Neural cell (in vitro differentiated cells): ENCODE measurements around the gene USP35. TPM values are rescaled to one million over a fixed set of nuclear protein-coding genes. Genes with fewer than 3 reads are reported as not detected.

ENCODE experiments used
- H2AFZ ChIP-seq: fragments of 200-600, 300-800 bp; sonication (generic), shearing (Covaris generic); 2 replicates; pipeline ENCODE4 v1.6.0; 2014; ENCODE audit warnings: low read depth, mild to moderate bottlenecking, antibody characterized with exemption, low read length, moderate library complexity
- H3F3A ChIP-seq: fragments of 200-600 bp; shearing (Covaris generic); 2 replicates; pipeline ENCODE4 v1.6.1; 2016; ENCODE audit warnings: mild to moderate bottlenecking, moderate library complexity, mixed read lengths, antibody characterized with exemption, low read length; ENCODE audit not compliant: insufficient read depth, poor library complexity, severe bottlenecking
- H3K27ac ChIP-seq: fragments of 200-600, 300-800 bp; sonication (generic), shearing (Covaris generic); 2 replicates; pipeline ENCODE4 v1.5.1; 2014; ENCODE audit warnings: mild to moderate bottlenecking, low read length, moderate library complexity
- H3K27me3 ChIP-seq: fragments of 300-800, 200-600 bp; sonication (generic), shearing (Covaris generic); 2 replicates; pipeline ENCODE4 v1.6.0; 2014; ENCODE audit warnings: mild to moderate bottlenecking, low read depth, low read length, moderate library complexity; ENCODE audit not compliant: insufficient read depth
- H3K36me3 ChIP-seq: fragments of 300-800, 200-600 bp; sonication (generic), shearing (Covaris generic); 2 replicates; pipeline ENCODE4 v1.5.1; 2014; ENCODE audit warnings: mild to moderate bottlenecking, antibody characterized with exemption, low read length, moderate library complexity; ENCODE audit not compliant: insufficient read depth
- H3K4me2 ChIP-seq: fragments of 300-800, 200-600 bp; sonication (generic), shearing (Covaris generic); 2 replicates; pipeline ENCODE4 v1.6.0; 2014; ENCODE audit warnings: mild to moderate bottlenecking, low read length
- H3K4me3 ChIP-seq: fragments of 300-800, 200-600 bp; sonication (generic), shearing (Covaris generic); 2 replicates; pipeline ENCODE4 v1.5.1; 2014; ENCODE audit warnings: mild to moderate bottlenecking, low read length, moderate library complexity
- H3K79me2 ChIP-seq: fragments of 200-600 bp; shearing (Covaris generic); replicated peaks from 2 replicates; pipeline ENCODE4 v1.6.0; 2014; ENCODE audit warnings: mild to moderate bottlenecking, low read length, moderate library complexity; ENCODE audit not compliant: insufficient read depth
- H3K9ac ChIP-seq: fragments of 300-800, 200-600 bp; sonication (generic), shearing (Covaris generic); 2 replicates; pipeline ENCODE4 v1.6.1; 2016; ENCODE audit warnings: mild to moderate bottlenecking, low read length, mixed read lengths
- H3K9me2 ChIP-seq: fragments of 200-600 bp; shearing (Covaris generic); 2 replicates; pipeline ENCODE4 v1.6.1; 2016; ENCODE audit warnings: mild to moderate bottlenecking, low read length, mixed read lengths; ENCODE audit not compliant: insufficient read depth
- H3K9me3 ChIP-seq: fragments of 200-600, 300-800 bp; sonication (generic), shearing (Covaris generic); 2 replicates; pipeline ENCODE4 v1.6.1; 2016; ENCODE audit warnings: mild to moderate bottlenecking, mixed run types, low read length, moderate library complexity, mixed read lengths
- H4K20me1 ChIP-seq: fragments of 200-600 bp; shearing (Covaris generic); 2 replicates; pipeline ENCODE4 v1.6.1; 2016; ENCODE audit warnings: mild to moderate bottlenecking, mixed run types; ENCODE audit not compliant: insufficient read depth
- EP300 ChIP-seq: fragments of 450-650 bp; conservative IDR thresholded peaks from 2 replicates; pipeline ENCODE4 v1.6.1; 2014; ENCODE audit warnings: antibody characterized with exemption, mild to moderate bottlenecking, moderate library complexity; ENCODE audit not compliant: poor library complexity, severe bottlenecking
- EZH2 ChIP-seq: fragments of 200-600, 300-800 bp; shearing (Covaris generic), sonication (generic); IDR thresholded peaks from 2 replicates; pipeline ENCODE4 v1.6.1; 2014; ENCODE audit warnings: antibody characterized with exemption, low read length, borderline replicate concordance, mild to moderate bottlenecking; ENCODE audit not compliant: insufficient read depth, poor library complexity, severe bottlenecking
- MXI1 ChIP-seq: fragments of 450-650 bp; conservative IDR thresholded peaks from 2 replicates; pipeline ENCODE4 v1.6.1; 2014; ENCODE audit warnings: antibody characterized with exemption, mild to moderate bottlenecking; ENCODE audit not compliant: poor library complexity, severe bottlenecking
- POLR2AphosphoS5 ChIP-seq: IDR thresholded peaks from 2 replicates; pipeline ENCODE4 v1.6.1; 2012
- RAD21 ChIP-seq: fragments of 450-650 bp; conservative IDR thresholded peaks from 2 replicates; pipeline ENCODE4 v1.6.1; 2014; ENCODE audit warnings: antibody characterized with exemption, mild to moderate bottlenecking, moderate library complexity
- SMC3 ChIP-seq: fragments of 450-650 bp; conservative IDR thresholded peaks from 2 replicates; pipeline ENCODE4 v1.6.1; 2014; ENCODE audit warnings: antibody characterized with exemption, mild to moderate bottlenecking, moderate library complexity; ENCODE audit not compliant: poor library complexity
- TAF1 ChIP-seq: IDR thresholded peaks from 2 replicates; pipeline ENCODE4 v1.6.1; 2012; ENCODE audit warnings: low read depth
- polyA plus RNA-seq: library from polyadenylated mRNA; depleted of rRNA; stranded (reverse); fragments of >200 nt; gene quantifications from 2 replicates; pipeline ENCODE4 v1.2.3, GENCODE V29; 2014
- TF ChIP-seq, protein P1 (sequence below): IDR thresholded peaks from 2 replicates; pipeline ENCODE4 v1.6.1; 2012; ENCODE audit warnings: borderline replicate concordance
- TF ChIP-seq, protein P2 (sequence below): fragments of 450-650 bp; IDR thresholded peaks from 2 replicates; pipeline ENCODE4 v1.5.1; 2014; ENCODE audit warnings: antibody characterized with exemption, mild to moderate bottlenecking, moderate library complexity; ENCODE audit not compliant: poor library complexity, severe bottlenecking

USP35 gene
- polyA plus RNA-seq, 1 donor from 2014 or later, result 12.9 TPM

DNA sequence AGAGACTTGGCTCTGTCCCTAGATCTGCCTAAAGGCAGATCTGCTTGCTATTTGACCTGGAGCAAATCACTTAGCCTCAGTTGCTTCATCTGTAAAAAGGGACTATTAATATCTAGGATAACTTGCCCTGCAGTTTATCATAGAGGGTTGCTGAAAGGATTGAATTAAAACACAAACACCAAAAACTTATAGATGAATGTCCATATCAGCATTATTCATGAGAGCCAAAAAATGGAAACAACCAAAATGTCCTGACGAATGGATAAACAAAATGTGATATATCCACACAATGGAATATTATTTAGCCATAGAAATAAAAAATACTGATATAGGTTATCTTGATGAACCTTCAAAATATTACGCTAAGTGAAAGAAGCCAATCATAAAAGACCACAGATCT lies 67.2 kb downstream of the USP35 start:
- TF ChIP-seq EZH2, result no peak
- no peak for TF ChIP-seq TAF1
- TF ChIP-seq, protein P1, sequence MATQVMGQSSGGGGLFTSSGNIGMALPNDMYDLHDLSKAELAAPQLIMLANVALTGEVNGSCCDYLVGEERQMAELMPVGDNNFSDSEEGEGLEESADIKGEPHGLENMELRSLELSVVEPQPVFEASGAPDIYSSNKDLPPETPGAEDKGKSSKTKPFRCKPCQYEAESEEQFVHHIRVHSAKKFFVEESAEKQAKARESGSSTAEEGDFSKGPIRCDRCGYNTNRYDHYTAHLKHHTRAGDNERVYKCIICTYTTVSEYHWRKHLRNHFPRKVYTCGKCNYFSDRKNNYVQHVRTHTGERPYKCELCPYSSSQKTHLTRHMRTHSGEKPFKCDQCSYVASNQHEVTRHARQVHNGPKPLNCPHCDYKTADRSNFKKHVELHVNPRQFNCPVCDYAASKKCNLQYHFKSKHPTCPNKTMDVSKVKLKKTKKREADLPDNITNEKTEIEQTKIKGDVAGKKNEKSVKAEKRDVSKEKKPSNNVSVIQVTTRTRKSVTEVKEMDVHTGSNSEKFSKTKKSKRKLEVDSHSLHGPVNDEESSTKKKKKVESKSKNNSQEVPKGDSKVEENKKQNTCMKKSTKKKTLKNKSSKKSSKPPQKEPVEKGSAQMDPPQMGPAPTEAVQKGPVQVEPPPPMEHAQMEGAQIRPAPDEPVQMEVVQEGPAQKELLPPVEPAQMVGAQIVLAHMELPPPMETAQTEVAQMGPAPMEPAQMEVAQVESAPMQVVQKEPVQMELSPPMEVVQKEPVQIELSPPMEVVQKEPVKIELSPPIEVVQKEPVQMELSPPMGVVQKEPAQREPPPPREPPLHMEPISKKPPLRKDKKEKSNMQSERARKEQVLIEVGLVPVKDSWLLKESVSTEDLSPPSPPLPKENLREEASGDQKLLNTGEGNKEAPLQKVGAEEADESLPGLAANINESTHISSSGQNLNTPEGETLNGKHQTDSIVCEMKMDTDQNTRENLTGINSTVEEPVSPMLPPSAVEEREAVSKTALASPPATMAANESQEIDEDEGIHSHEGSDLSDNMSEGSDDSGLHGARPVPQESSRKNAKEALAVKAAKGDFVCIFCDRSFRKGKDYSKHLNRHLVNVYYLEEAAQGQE, result no peak
- no peak for TF ChIP-seq MXI1
- no peak for TF ChIP-seq RAD21
- no peak for TF ChIP-seq SMC3
- TF ChIP-seq, protein P2, sequence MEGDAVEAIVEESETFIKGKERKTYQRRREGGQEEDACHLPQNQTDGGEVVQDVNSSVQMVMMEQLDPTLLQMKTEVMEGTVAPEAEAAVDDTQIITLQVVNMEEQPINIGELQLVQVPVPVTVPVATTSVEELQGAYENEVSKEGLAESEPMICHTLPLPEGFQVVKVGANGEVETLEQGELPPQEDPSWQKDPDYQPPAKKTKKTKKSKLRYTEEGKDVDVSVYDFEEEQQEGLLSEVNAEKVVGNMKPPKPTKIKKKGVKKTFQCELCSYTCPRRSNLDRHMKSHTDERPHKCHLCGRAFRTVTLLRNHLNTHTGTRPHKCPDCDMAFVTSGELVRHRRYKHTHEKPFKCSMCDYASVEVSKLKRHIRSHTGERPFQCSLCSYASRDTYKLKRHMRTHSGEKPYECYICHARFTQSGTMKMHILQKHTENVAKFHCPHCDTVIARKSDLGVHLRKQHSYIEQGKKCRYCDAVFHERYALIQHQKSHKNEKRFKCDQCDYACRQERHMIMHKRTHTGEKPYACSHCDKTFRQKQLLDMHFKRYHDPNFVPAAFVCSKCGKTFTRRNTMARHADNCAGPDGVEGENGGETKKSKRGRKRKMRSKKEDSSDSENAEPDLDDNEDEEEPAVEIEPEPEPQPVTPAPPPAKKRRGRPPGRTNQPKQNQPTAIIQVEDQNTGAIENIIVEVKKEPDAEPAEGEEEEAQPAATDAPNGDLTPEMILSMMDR, result no peak
- TF ChIP-seq POLR2AphosphoS5, result no peak
- no peak for TF ChIP-seq EP300
- H3F3A ChIP-seq, result no peaks in the 10 kb centered on the region
- no peaks in the 10 kb centered on the region for H3K9me3 ChIP-seq
- H4K20me1 ChIP-seq, result no peaks in the 10 kb centered on the region
- H3K79me2 ChIP-seq, result no peaks in the 10 kb centered on the region
- no peak overlapping the region for H3K9ac ChIP-seq
- H3K36me3 ChIP-seq, result no peaks in the 10 kb centered on the region
- H3K27ac ChIP-seq, result no peak overlapping the region
- H3K4me2 ChIP-seq, result no peak overlapping the region
- H3K27me3 ChIP-seq, result no peaks in the 10 kb centered on the region
- no peak overlapping the region for H3K4me3 ChIP-seq
- H2AFZ ChIP-seq, result no peak overlapping the region
- no peaks in the 10 kb centered on the region for H3K9me2 ChIP-seq

DNA sequence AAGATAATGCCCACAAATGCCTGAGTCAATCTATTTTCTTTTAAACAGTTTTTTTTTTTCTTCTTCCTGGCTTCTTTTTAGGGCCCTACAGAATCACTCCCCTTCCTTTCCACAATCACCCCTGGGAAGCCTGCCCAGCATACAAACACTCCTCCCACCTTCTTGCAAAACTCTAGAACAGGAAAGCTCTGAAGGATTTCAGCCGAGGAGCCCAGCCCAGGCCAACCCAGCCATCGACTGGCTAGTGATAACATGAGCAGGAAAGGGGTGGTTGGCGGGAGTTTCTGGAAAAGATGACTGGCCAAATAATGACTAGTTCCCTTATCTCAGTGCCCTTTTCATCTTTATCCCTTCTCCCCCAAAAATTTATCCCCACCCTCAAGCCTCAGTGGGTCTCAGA lies 68.2 kb downstream of the USP35 start:
- Histone ChIP-seq H3K4me3 (no peak overlapping the region), H3K36me3 (no peaks in the 10 kb centered on the region), H3K27me3 (no peaks in the 10 kb centered on the region), H3K4me2 (no peak overlapping the region), H4K20me1 (no peaks in the 10 kb centered on the region), H3K9me2 (no peaks in the 10 kb centered on the region), H3F3A (no peaks in the 10 kb centered on the region), H2AFZ (no peak overlapping the region), H3K9ac (no peak overlapping the region), H3K9me3 (no peaks in the 10 kb centered on the region), H3K79me2 (no peaks in the 10 kb centered on the region), H3K27ac (no peak overlapping the region)
- no peak for TF ChIP-seq SMC3

DNA sequence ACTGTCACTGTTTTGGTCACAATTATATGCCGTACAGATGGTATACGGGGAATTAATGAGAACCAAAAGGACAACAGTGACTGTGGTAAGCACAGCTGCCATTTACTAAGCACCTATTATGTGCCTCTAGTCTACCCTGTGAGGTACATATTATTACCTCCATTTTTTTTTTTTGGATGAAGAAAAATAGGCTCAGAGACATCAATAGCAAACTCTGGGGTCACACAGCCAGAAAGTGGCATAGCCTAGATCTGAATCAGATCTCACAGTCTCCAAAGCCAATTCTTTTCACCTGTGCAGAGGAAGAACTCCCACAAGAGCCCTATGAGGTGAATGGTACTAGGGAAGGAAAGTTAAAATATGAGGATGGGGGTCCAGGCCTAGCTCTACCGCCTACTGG lies 68.9 kb downstream of the USP35 start:
- Histone ChIP-seq H3K79me2 (no peaks in the 10 kb centered on the region), H3K27ac (no peak overlapping the region), H3K27me3 (no peaks in the 10 kb centered on the region), H3K4me2 (no peak overlapping the region), H3K9ac (no peak overlapping the region), H4K20me1 (no peaks in the 10 kb centered on the region), H3F3A (no peaks in the 10 kb centered on the region), H3K36me3 (no peaks in the 10 kb centered on the region), H2AFZ (no peak overlapping the region), H3K4me3 (no peak overlapping the region), H3K9me2 (no peaks in the 10 kb centered on the region), H3K9me3 (no peaks in the 10 kb centered on the region)
- TF ChIP-seq EP300 (no peak), TAF1 (no peak), MXI1 (no peak), POLR2AphosphoS5 (no peak), EZH2 (no peak)
